Ectodermal cell (in vitro differentiated cells): ENCODE results near the gene NUDT9. TPM values are rescaled to one million over a fixed set of nuclear protein-coding genes. Genes with fewer than 3 reads are reported as not detected.
"Not testable (repeated sequence)": the region's sequence is repeated elsewhere in the genome, so short reads cannot be mapped to it uniquely, and the experiment has no call there.

ENCODE experiments used
- H3K27ac ChIP-seq: 2 replicates; pipeline ENCODE4 v1.7.0; 2013; ENCODE audit warnings: mild to moderate bottlenecking, low read depth, low read length; ENCODE audit not compliant: insufficient read depth, poor library complexity, severe bottlenecking
- H3K27me3 ChIP-seq: 2 replicates; pipeline ENCODE4 v1.7.0; 2013; ENCODE audit warnings: mild to moderate bottlenecking, low read length; ENCODE audit not compliant: insufficient read depth, control insufficient read depth, poor library complexity, severe bottlenecking
- H3K36me3 ChIP-seq: one replicate; pipeline ENCODE4 v1.7.0; 2013; ENCODE audit warnings: low read length; ENCODE audit not compliant: control insufficient read depth, insufficient read depth
- H3K4me1 ChIP-seq: one replicate; pipeline ENCODE4 v1.7.0; 2013; ENCODE audit warnings: low read length; ENCODE audit not compliant: control insufficient read depth, insufficient read depth
- H3K4me3 ChIP-seq: 2 replicates; pipeline ENCODE4 v1.7.0; 2013; ENCODE audit warnings: low read depth, low read length, control low read depth; ENCODE audit not compliant: insufficient read depth
- H3K9me3 ChIP-seq: 2 replicates; pipeline ENCODE4 v1.7.0; 2013; ENCODE audit warnings: mild to moderate bottlenecking, low read length, moderate library complexity; ENCODE audit not compliant: control insufficient read depth
- WGBS, 2 experiments: methylation state at CpG; one replicate each; pipeline ENCODE4 v1.1.7; 2013; ENCODE audit warnings: missing lambda C conversion rate in 2 of 2; 5-methylcytosine and 5-hydroxymethylcytosine counted together
- polyA plus RNA-seq, 4 experiments: library from polyadenylated mRNA; stranded (reverse); fragments of 50-300 nt; gene quantifications; one replicate each; pipeline ENCODE4 v1.2.3, GENCODE V29; 2013

Gene NUDT9
- 20.6 TPM for polyA plus RNA-seq (2013, experiment 1 of 4)
- polyA plus RNA-seq (2013, experiment 2 of 4): 20.6 TPM
- 15.4 TPM for polyA plus RNA-seq (2013, experiment 3 of 4)
- polyA plus RNA-seq (2013, experiment 4 of 4): 16.5 TPM

GRCh38 chr4:87422104-87423052, at the start of gene NUDT9:
TSS of gene NUDT9 (plus strand) at chr4:87422573. CDS start at chr4:87422906, 333 bp downstream.
- no peaks in the 10 kb centered on the region for H3K9me3 ChIP-seq
- H3K27me3 ChIP-seq: no peaks in the 10 kb centered on the region
- H3K4me1 ChIP-seq: peaks cover 2% of the 10 kb centered on the region
- WGBS, 2 experiments: 8% methylated on average over 58 of the region's 58 CpGs
- peak within 1 kb of the TSS; percentile 60 for H3K4me3 ChIP-seq
- H3K27ac ChIP-seq: peak within 1 kb of the TSS; percentile 48
- H3K36me3 ChIP-seq: no peaks in the 10 kb centered on the region

GRCh38 chr4:87375719-87376291, 46.6 kb upstream of the NUDT9 start:
- 60 to 63% methylated on average over 3 to 4 of the region's 4 CpGs for WGBS, 2 experiments
- no peaks in the 10 kb centered on the region for H3K4me1 ChIP-seq
- no peak overlapping the region for H3K4me3 ChIP-seq
- no peaks in the 10 kb centered on the region for H3K27me3 ChIP-seq
- no peaks in the 10 kb centered on the region for H3K36me3 ChIP-seq
- no peak overlapping the region for H3K27ac ChIP-seq
- no peaks in the 10 kb centered on the region for H3K9me3 ChIP-seq

GRCh38 chr4:87377816-87378215, 44.6 kb upstream of the NUDT9 start:
- WGBS, 2 experiments: 86 to 93% methylated on average over 2 of the region's 2 CpGs

GRCh38 chr4:87382116-87382515, 40.3 kb upstream of the NUDT9 start:
- Histone ChIP-seq H3K4me1 (no peaks in the 10 kb centered on the region), H3K27me3 (no peaks in the 10 kb centered on the region)
- 91 to 100% methylated on average over 1 to 2 of the region's 2 CpGs for WGBS, 2 experiments

More at GRCh38 chr4:87377816-87378215, 44.6 kb upstream of the NUDT9 start:
- Histone ChIP-seq H3K4me1 (no peaks in the 10 kb centered on the region), H3K27me3 (no peaks in the 10 kb centered on the region), H3K9me3 (no peaks in the 10 kb centered on the region), H3K4me3 (no peak overlapping the region), H3K27ac (no peak overlapping the region), H3K36me3 (peaks cover 5% of the 10 kb centered on the region)

GRCh38 chr4:87382931-87383330, 39.4 kb upstream of the NUDT9 start:
- Histone ChIP-seq H3K36me3 (peaks cover 5% of the 10 kb centered on the region), H3K9me3 (no peaks in the 10 kb centered on the region), H3K4me1 (no peaks in the 10 kb centered on the region), H3K27ac (no peak overlapping the region), H3K4me3 (no peak overlapping the region), H3K27me3 (no peaks in the 10 kb centered on the region)
- WGBS, 2 experiments: 90 to 91% methylated on average over 3 of the region's 3 CpGs

More at GRCh38 chr4:87382116-87382515, 40.3 kb upstream of the NUDT9 start:
- peaks cover 5% of the 10 kb centered on the region for H3K36me3 ChIP-seq
- no peaks in the 10 kb centered on the region for H3K9me3 ChIP-seq
- H3K27ac ChIP-seq: no peak overlapping the region
- no peak overlapping the region for H3K4me3 ChIP-seq

GRCh38 chr4:87384466-87385132, 37.8 kb upstream of the NUDT9 start:
- 91 to 93% methylated on average over 8 to 9 of the region's 9 CpGs for WGBS, 2 experiments
- not testable (repeated sequence) for H3K27ac ChIP-seq

GRCh38 chr4:87387237-87387636, 35.1 kb upstream of the NUDT9 start:
- 98 to 100% methylated on average over 1 to 2 of the region's 3 CpGs for WGBS, 2 experiments

More at GRCh38 chr4:87384466-87385132, 37.8 kb upstream of the NUDT9 start:
- H3K9me3 ChIP-seq, H3K4me3 ChIP-seq, H3K4me1 ChIP-seq, H3K36me3 ChIP-seq, H3K27me3 ChIP-seq: not testable (repeated sequence)

GRCh38 chr4:87388901-87389300, 33.5 kb upstream of the NUDT9 start:
- H3K27ac ChIP-seq: no peak overlapping the region
- no peaks in the 10 kb centered on the region for H3K4me1 ChIP-seq
- H3K27me3 ChIP-seq: no peaks in the 10 kb centered on the region
- no peaks in the 10 kb centered on the region for H3K36me3 ChIP-seq
- 95 to 98% methylated on average over 3 of the region's 3 CpGs for WGBS, 2 experiments
- H3K9me3 ChIP-seq: no peaks in the 10 kb centered on the region
- H3K4me3 ChIP-seq: no peak overlapping the region

More at GRCh38 chr4:87387237-87387636, 35.1 kb upstream of the NUDT9 start:
- Histone ChIP-seq H3K27ac (no peak overlapping the region), H3K4me1 (no peaks in the 10 kb centered on the region), H3K4me3 (no peak overlapping the region), H3K9me3 (no peaks in the 10 kb centered on the region), H3K27me3 (no peaks in the 10 kb centered on the region), H3K36me3 (no peaks in the 10 kb centered on the region)

GRCh38 chr4:87390055-87390454, 32.3 kb upstream of the NUDT9 start:
- WGBS, 2 experiments: 94 to 96% methylated on average over 20 of the region's 20 CpGs
- H3K27me3 ChIP-seq, H3K27ac ChIP-seq, H3K9me3 ChIP-seq, H3K36me3 ChIP-seq, H3K4me1 ChIP-seq: not testable (repeated sequence)
- H3K4me3 ChIP-seq: peak overlapping the region; percentile 58

- Histone ChIP-seq H3K4me3 (peak overlapping the region; percentile 58), H3K27ac (peak overlapping the region; percentile 71), H3K4me1 (no peaks in the 10 kb centered on the region), H3K9me3 (no peaks in the 10 kb centered on the region), H3K27me3 (no peaks in the 10 kb centered on the region), H3K36me3 (no peaks in the 10 kb centered on the region)
These were observed 31.9 kb upstream of the NUDT9 start for GRCh38 chr4:87390551-87390890.
